Fibroblast of lung (primary cell): ENCODE measurements around the gene MYH9. TPM values are rescaled to one million over a fixed set of nuclear protein-coding genes. Genes with fewer than 3 reads are reported as not detected.

Experiments used
- DNase-seq, 2 donors: peaks; one replicate each; pipeline versions ENCODE4 v3.0.0 to v3.0.0-alpha.2; 2010; ENCODE audit warnings: low read depth in 2 of 2
- H2AFZ ChIP-seq: 2 replicates; pipeline ENCODE4 v1.5.1; 2012; ENCODE audit warnings: low read length, control low read depth, inconsistent platforms
- H3K27ac ChIP-seq: 2 replicates; pipeline ENCODE4 v1.5.1; 2011; ENCODE audit warnings: low read length, control low read depth; ENCODE audit not compliant: insufficient read depth
- H3K27me3 ChIP-seq: 2 replicates; pipeline ENCODE4 v1.5.1; 2011; ENCODE audit warnings: mild to moderate bottlenecking, low read length; ENCODE audit not compliant: control insufficient read depth, insufficient read depth
- H3K36me3 ChIP-seq: 2 replicates; pipeline ENCODE4 v1.5.1; 2011; ENCODE audit warnings: low read length; ENCODE audit not compliant: control insufficient read depth, insufficient read depth
- H3K4me1 ChIP-seq: 2 replicates; pipeline ENCODE4 v1.5.1; 2011; ENCODE audit warnings: low read length; ENCODE audit not compliant: control insufficient read depth, insufficient read depth; ENCODE audit errors: extremely low read depth
- H3K4me2 ChIP-seq: 2 replicates; pipeline ENCODE4 v1.5.1; 2011; ENCODE audit warnings: low read length, control low read depth; ENCODE audit not compliant: insufficient read depth; ENCODE audit errors: extremely low read depth
- H3K4me3 ChIP-seq, 4 experiments: fragments of 200-600 bp in 1 of 4; sonication (generic) in 1 of 4; replicated peaks in 1 of 4; 2 replicates each; pipeline ENCODE4 v1.5.1; 2011 to 2016; ENCODE audit warnings: low read length in 4 of 4, low read depth in 3 of 4, mild to moderate bottlenecking in 3 of 4, control low read depth in 2 of 4, inconsistent platforms in 1 of 4, mixed read lengths in 1 of 4; ENCODE audit not compliant: insufficient read depth in 1 of 4; ENCODE audit errors: control extremely low read depth in 1 of 4
- H3K79me2 ChIP-seq: 2 replicates; pipeline ENCODE4 v1.5.1; 2012; ENCODE audit warnings: mild to moderate bottlenecking, low read length, inconsistent platforms; ENCODE audit not compliant: control insufficient read depth, insufficient read depth
- H3K9ac ChIP-seq: 2 replicates; pipeline ENCODE4 v1.5.1; 2011; ENCODE audit warnings: mild to moderate bottlenecking, low read length, control low read depth; ENCODE audit not compliant: insufficient read depth
- H3K9me3 ChIP-seq: 2 replicates; pipeline ENCODE4 v1.5.1; 2012; ENCODE audit warnings: low read depth, low read length; ENCODE audit not compliant: control insufficient read depth, insufficient read depth
- H4K20me1 ChIP-seq: 2 replicates; pipeline ENCODE4 v1.5.1; 2011; ENCODE audit warnings: low read length; ENCODE audit not compliant: control insufficient read depth, insufficient read depth; ENCODE audit errors: extremely low read depth
- EZH2 ChIP-seq: IDR thresholded peaks from 2 replicates; pipeline ENCODE4 v1.5.1; 2012; ENCODE audit warnings: low read length, control low read depth, mild to moderate bottlenecking; ENCODE audit errors: missing control alignments
- polyA plus RNA-seq, 2 donors: library from polyadenylated mRNA; depleted of rRNA in 1 of 2; stranded (reverse) in 1 of 2; unstranded in 1 of 2; fragments of >200 nt; gene quantifications; 2 replicates each; pipeline ENCODE4 v1.2.1, GENCODE V29; 2011 to 2012; ENCODE audit warnings: missing spikeins in 1 of 2
- total RNA-seq: library from RNA; depleted of rRNA; stranded (reverse); fragments of >200 nt; gene quantifications from 2 replicates; pipeline ENCODE4 v1.2.1, GENCODE V29; 2014
- TF ChIP-seq, protein P1 (sequence below), 2 donors: IDR thresholded peaks in 1 of 2; conservative IDR thresholded peaks in 1 of 2; 1 replicate in 1 of 2; 2 replicates in 1 of 2; pipeline ENCODE4 v1.5.1; 2011 to 2012; ENCODE audit warnings: low read length in 2 of 2, control low read depth in 1 of 2, inconsistent platforms in 1 of 2, low read depth in 1 of 2, mild to moderate bottlenecking in 1 of 2

MYH9 gene
- total and polyA plus RNA-seq, 2 donors (not counting 1 experiment from before 2014, with no cell fraction given): 677 to 796 TPM

- no peak for TF ChIP-seq EZH2
- TF ChIP-seq, protein P1, sequence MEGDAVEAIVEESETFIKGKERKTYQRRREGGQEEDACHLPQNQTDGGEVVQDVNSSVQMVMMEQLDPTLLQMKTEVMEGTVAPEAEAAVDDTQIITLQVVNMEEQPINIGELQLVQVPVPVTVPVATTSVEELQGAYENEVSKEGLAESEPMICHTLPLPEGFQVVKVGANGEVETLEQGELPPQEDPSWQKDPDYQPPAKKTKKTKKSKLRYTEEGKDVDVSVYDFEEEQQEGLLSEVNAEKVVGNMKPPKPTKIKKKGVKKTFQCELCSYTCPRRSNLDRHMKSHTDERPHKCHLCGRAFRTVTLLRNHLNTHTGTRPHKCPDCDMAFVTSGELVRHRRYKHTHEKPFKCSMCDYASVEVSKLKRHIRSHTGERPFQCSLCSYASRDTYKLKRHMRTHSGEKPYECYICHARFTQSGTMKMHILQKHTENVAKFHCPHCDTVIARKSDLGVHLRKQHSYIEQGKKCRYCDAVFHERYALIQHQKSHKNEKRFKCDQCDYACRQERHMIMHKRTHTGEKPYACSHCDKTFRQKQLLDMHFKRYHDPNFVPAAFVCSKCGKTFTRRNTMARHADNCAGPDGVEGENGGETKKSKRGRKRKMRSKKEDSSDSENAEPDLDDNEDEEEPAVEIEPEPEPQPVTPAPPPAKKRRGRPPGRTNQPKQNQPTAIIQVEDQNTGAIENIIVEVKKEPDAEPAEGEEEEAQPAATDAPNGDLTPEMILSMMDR (conservative IDR thresholded peaks at IDR 0.05 in 1 of 2, IDR thresholded peaks at IDR 0.05 in 1 of 2; ENCODE audit: low read depth in 1 of 2, low read length in 2 of 2): no peak
- Histone ChIP-seq H3K36me3 (no peaks in the 10 kb centered on the region), H4K20me1 (no peaks in the 10 kb centered on the region), H3K9me3 (no peaks in the 10 kb centered on the region), H3K79me2 (no peaks in the 10 kb centered on the region), H3K4me2 (no peak overlapping the region), H3K4me3 (no peak overlapping the region), H3K27ac (no peak overlapping the region), H2AFZ (no peak overlapping the region), H3K27me3 (no peaks in the 10 kb centered on the region), H3K9ac (no peak overlapping the region), H3K4me1 (no peaks in the 10 kb centered on the region)
- no peak for DNase-seq
Measured at GRCh38 chr22:36405221-36405661, 17.5 kb upstream of the MYH9 start.

- Histone ChIP-seq H4K20me1 (no peaks in the 10 kb centered on the region), H3K36me3 (no peaks in the 10 kb centered on the region), H2AFZ (no peak overlapping the region), H3K9me3 (no peaks in the 10 kb centered on the region), H3K27me3 (no peaks in the 10 kb centered on the region), H3K27ac (no peak overlapping the region), H3K9ac (no peak overlapping the region), H3K4me1 (no peaks in the 10 kb centered on the region), H3K4me2 (no peak overlapping the region), H3K79me2 (no peaks in the 10 kb centered on the region), H3K4me3 (no peak overlapping the region)
- DNase-seq: no peak
- no peak for TF ChIP-seq EZH2
- TF ChIP-seq, protein P1 (conservative IDR thresholded peaks at IDR 0.05 in 1 of 2, IDR thresholded peaks at IDR 0.05 in 1 of 2; ENCODE audit: low read depth in 1 of 2, low read length in 2 of 2): no peak
Measured at GRCh38 chr22:36404446-36404845, 16.7 kb upstream of the MYH9 start.

- Histone ChIP-seq H3K27ac (no peak overlapping the region), H2AFZ (no peak overlapping the region)
Measured at GRCh38 chr22:36399472-36399778, 11.7 kb upstream of the MYH9 start.

More at GRCh38 chr22:36399472-36399778, 11.7 kb upstream of the MYH9 start:
- H3K9ac ChIP-seq: no peak overlapping the region
- H4K20me1 ChIP-seq: no peaks in the 10 kb centered on the region
- no peaks in the 10 kb centered on the region for H3K36me3 ChIP-seq
- H3K4me1 ChIP-seq: peaks cover 12% of the 10 kb centered on the region
- H3K4me2 ChIP-seq: no peak overlapping the region
- no peaks in the 10 kb centered on the region for H3K9me3 ChIP-seq
- TF ChIP-seq, protein P1 (conservative IDR thresholded peaks at IDR 0.05 in 1 of 2, IDR thresholded peaks at IDR 0.05 in 1 of 2; ENCODE audit: low read depth in 1 of 2, low read length in 2 of 2): no peak
- no peak for TF ChIP-seq EZH2
- no peak for DNase-seq
- H3K4me3 ChIP-seq: no peak overlapping the region
- H3K79me2 ChIP-seq: no peaks in the 10 kb centered on the region
- H3K27me3 ChIP-seq: no peaks in the 10 kb centered on the region
